ENCODE results near the gene MXD3. TPM values are rescaled to one million over a fixed set of nuclear protein-coding genes. Genes with fewer than 3 reads are reported as not detected.
"Not testable (repeated sequence)": the region's sequence is repeated elsewhere in the genome, so short reads cannot be mapped to it uniquely, and the experiment has no call there.

Gene MXD3, protein sequence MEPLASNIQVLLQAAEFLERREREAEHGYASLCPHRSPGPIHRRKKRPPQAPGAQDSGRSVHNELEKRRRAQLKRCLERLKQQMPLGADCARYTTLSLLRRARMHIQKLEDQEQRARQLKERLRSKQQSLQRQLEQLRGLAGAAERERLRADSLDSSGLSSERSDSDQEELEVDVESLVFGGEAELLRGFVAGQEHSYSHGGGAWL
- total RNA-seq (ENCODE audit: low replicate concordance) = 31.1 and 65.4 TPM in 2 replicates

DNA sequence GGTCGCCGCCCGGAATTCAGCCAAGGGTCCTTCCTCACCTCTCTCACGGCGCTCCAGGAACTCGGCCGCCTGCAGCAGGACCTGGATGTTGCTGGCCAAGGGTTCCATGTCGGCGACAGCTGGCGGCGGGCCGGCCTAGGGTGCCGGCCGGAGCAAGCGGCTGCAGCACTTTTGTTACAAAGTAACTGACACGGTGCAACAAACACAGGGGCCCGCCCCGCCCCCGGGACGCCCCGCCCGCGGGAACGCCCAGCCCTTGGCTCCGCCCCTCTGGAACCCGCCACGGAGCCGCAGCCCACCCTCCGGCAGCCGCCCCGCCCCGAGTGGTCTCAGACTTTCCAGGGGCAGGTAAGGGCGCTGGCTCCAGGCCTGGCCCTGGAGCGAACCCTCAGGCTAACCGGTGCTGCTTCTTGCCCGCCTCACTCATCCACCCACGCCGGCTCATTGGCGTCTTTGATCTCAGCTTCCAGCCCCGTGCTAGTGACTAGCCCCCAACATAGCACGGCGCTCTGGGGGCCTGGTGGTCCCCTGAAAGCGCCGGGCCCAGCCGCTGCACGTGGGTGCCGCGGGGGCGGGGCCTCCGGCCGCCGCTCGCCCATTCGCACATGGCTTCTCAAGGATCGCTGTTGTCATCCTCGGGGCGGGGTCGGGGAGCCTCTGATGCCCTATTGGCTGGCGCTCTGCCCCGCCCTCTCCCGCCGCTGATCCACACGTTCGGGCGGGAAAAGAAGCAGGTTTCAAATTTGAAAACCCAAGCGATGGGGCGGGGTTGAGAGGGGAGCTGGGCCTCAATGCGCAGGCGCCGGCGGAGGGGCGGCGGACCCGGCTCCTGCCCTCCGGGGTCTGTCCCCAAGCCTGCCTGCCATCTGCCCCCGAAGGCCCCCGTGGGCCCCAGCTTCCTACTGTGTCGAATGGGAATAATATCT, at the start of gene MXD3:
MXD3 (minus strand) TSS at position 176 of the 926 bp plus-strand sequence; CDS start at position 108, 68 bp downstream.
- DNase-seq (ENCODE audit: low spot score) = peak; percentile 100
- peak within 1 kb of the TSS; percentile 32 for H3K27ac ChIP-seq
- H4K20me1 ChIP-seq (ENCODE audit: low read depth) = peaks cover 22% of the 10 kb centered on the region
- peaks cover 33% of the 10 kb centered on the region for H3K4me1 Mint-ChIP-seq
- TF ChIP-seq EZH2phosphoT487 (IDR thresholded peaks at IDR 0.05) (no peak), EZH2 (IDR thresholded peaks at IDR 0.05) (no peak)
- TF ChIP-seq, protein P1, sequence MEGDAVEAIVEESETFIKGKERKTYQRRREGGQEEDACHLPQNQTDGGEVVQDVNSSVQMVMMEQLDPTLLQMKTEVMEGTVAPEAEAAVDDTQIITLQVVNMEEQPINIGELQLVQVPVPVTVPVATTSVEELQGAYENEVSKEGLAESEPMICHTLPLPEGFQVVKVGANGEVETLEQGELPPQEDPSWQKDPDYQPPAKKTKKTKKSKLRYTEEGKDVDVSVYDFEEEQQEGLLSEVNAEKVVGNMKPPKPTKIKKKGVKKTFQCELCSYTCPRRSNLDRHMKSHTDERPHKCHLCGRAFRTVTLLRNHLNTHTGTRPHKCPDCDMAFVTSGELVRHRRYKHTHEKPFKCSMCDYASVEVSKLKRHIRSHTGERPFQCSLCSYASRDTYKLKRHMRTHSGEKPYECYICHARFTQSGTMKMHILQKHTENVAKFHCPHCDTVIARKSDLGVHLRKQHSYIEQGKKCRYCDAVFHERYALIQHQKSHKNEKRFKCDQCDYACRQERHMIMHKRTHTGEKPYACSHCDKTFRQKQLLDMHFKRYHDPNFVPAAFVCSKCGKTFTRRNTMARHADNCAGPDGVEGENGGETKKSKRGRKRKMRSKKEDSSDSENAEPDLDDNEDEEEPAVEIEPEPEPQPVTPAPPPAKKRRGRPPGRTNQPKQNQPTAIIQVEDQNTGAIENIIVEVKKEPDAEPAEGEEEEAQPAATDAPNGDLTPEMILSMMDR (IDR thresholded peaks at IDR 0.05) = no peak
- H3K4me2 ChIP-seq = peak within 1 kb of the TSS; percentile 90
- peaks cover 6% of the 10 kb centered on the region for H3K27me3 Mint-ChIP-seq (ENCODE audit: insufficient read depth, low read depth)
- H3K9ac ChIP-seq = peak within 1 kb of the TSS; percentile 34
- H3K9me3 Mint-ChIP-seq = no peaks in the 10 kb centered on the region
- peak within 1 kb of the TSS; percentile 85 for H3K4me3 ChIP-seq
- no peaks in the 10 kb centered on the region for H3K9me3 ChIP-seq (ENCODE audit: low read depth)
- peaks cover 3% of the 10 kb centered on the region for H3K27me3 ChIP-seq
- H3F3A ChIP-seq (ENCODE audit: low read depth) = peaks cover 31% of the 10 kb centered on the region
- no peaks in the 10 kb centered on the region for H3K36me3 ChIP-seq
- H3K27ac Mint-ChIP-seq = peak within 1 kb of the TSS; percentile 22
- no peaks in the 10 kb centered on the region for H3K79me2 ChIP-seq (ENCODE audit: low read depth)
- H2AFZ ChIP-seq (replicated peaks) = peak within 1 kb of the TSS; percentile 78
- H3K4me3 Mint-ChIP-seq = peak within 1 kb of the TSS; percentile 92
- H3K4me1 ChIP-seq = peaks cover 12% of the 10 kb centered on the region
- H3K36me3 Mint-ChIP-seq = peaks cover 6% of the 10 kb centered on the region

DNA sequence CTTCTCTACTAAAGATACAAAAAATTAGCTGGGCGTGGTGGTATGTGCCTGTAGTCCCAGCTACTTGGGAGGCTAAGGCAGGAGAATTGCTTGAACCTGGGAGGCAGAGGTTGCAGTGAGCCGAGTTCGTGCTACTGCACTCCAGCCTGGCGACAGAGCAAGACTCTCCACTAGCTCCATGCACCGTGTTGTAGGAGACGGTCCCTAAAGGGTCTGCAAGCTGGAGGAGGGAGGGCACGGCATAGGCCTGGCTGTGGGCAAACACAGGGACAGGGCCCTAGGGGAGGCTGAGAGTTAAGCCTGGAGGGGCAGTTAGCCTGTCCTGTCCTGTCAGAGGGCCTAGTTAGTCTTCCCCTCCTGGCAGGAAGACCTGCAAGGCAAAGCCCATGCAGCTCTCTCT, 49.0 kb upstream of the MXD3 start:
- not testable (repeated sequence) for DNase-seq (ENCODE audit: low spot score); H3K27ac Mint-ChIP-seq; H3K4me3 Mint-ChIP-seq; H3K9me3 Mint-ChIP-seq; H3K4me2 ChIP-seq; H3K9ac ChIP-seq; H3K4me3 ChIP-seq; H3K4me1 ChIP-seq; H3K36me3 Mint-ChIP-seq; H4K20me1 ChIP-seq (ENCODE audit: low read depth); H3K27ac ChIP-seq; H3K9me3 ChIP-seq (ENCODE audit: low read depth); H3K36me3 ChIP-seq; H3K79me2 ChIP-seq (ENCODE audit: low read depth); H2AFZ ChIP-seq (replicated peaks)
- H3K27me3 Mint-ChIP-seq (ENCODE audit: insufficient read depth, low read depth) = peaks cover 25% of the 10 kb centered on the region
- Histone ChIP-seq H3F3A (ENCODE audit: low read depth) (peaks cover 15% of the 10 kb centered on the region), H3K27me3 (peaks cover 27% of the 10 kb centered on the region)
- peaks cover 52% of the 10 kb centered on the region for H3K4me1 Mint-ChIP-seq

DNA sequence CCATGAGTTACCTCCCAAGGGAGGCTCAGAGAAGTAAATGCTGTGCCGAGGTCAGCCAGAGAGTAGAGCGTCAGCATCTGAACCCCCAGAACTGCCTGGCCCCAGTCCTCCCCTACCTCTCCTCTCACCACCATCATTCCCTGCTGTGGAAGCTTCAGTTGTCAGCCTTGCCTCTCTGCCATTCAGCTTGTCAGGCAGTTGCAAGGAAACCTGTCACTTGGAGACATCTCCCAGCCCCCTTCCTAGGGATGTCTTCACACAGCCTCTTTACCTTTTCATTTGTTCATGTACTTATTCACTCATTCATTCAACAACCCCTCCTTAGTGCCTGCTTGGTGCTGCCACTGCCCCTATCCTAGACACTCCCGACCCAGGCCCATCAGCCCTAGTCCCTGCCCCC, 48.2 kb upstream of the MXD3 start:
- Histone ChIP-seq H3K4me2 (no peak overlapping the region), H3K9ac (no peak overlapping the region)
- peak overlapping the region; percentile 67 for H3K27ac Mint-ChIP-seq

More for the DNA sequence above, 48.2 kb upstream of the MXD3 start:
- Histone ChIP-seq H4K20me1 (ENCODE audit: low read depth) (no peaks in the 10 kb centered on the region), H3K9me3 (ENCODE audit: low read depth) (no peaks in the 10 kb centered on the region), H3F3A (ENCODE audit: low read depth) (peaks cover 10% of the 10 kb centered on the region), H3K36me3 (no peaks in the 10 kb centered on the region), H3K27me3 (peaks cover 25% of the 10 kb centered on the region), H3K27ac (no peak overlapping the region), H3K79me2 (ENCODE audit: low read depth) (no peaks in the 10 kb centered on the region), H3K4me3 (no peak overlapping the region), H2AFZ (replicated peaks) (no peak overlapping the region), H3K4me1 (peaks cover 6% of the 10 kb centered on the region)
- TF ChIP-seq, protein P1 (IDR thresholded peaks at IDR 0.05) = no peak
- TF ChIP-seq EZH2 (IDR thresholded peaks at IDR 0.05) = no peak
- no peak for TF ChIP-seq EZH2phosphoT487 (IDR thresholded peaks at IDR 0.05)
- H3K4me1 Mint-ChIP-seq = peaks cover 47% of the 10 kb centered on the region
- H3K27me3 Mint-ChIP-seq (ENCODE audit: insufficient read depth, low read depth) = peaks cover 22% of the 10 kb centered on the region
- no peak overlapping the region for H3K4me3 Mint-ChIP-seq
- H3K36me3 Mint-ChIP-seq = no peaks in the 10 kb centered on the region
- no peak for DNase-seq (ENCODE audit: low spot score)
- no peaks in the 10 kb centered on the region for H3K9me3 Mint-ChIP-seq

Measured in neural progenitor cell (in vitro differentiated cells).